Parathyroid adenoma (tissue), 2 donors: ENCODE measurements around the gene NUP210L.
"Not testable (repeated sequence)": the region's sequence is repeated elsewhere in the genome, so short reads cannot be mapped to it uniquely, and the experiment has no call there.

ENCODE experiments used
- H2AFZ ChIP-seq: fragments of 300-600 bp; sonication (generic); one replicate; pipeline ENCODE4 v1.7.0; 2017; ENCODE audit warnings: antibody characterized with exemption, mild to moderate bottlenecking
- H3K27ac ChIP-seq: fragments of 300-600 bp; sonication (generic); one replicate; pipeline ENCODE4 v1.7.0; 2017
- H3K27me3 ChIP-seq: fragments of 300-600 bp; sonication (generic); one replicate; pipeline ENCODE4 v1.7.0; 2017; ENCODE audit warnings: low read length; ENCODE audit not compliant: control insufficient read depth, insufficient read depth
- H3K36me3 ChIP-seq: fragments of 300-600 bp; sonication (generic); one replicate; pipeline ENCODE4 v1.7.0; 2017; ENCODE audit warnings: low read length; ENCODE audit not compliant: control insufficient read depth, insufficient read depth
- H3K4me1 ChIP-seq: fragments of 300-600 bp; sonication (generic); one replicate; pipeline ENCODE4 v1.7.0; 2017; ENCODE audit warnings: control low read depth
- H3K4me2 ChIP-seq: fragments of 300-600 bp; sonication (generic); one replicate; pipeline ENCODE4 v1.7.0; 2017; ENCODE audit warnings: low read length
- H3K4me3 ChIP-seq: fragments of 300-600 bp; sonication (generic); one replicate; pipeline ENCODE4 v1.7.0; 2017; ENCODE audit warnings: low read depth, low read length
- H3K79me2 ChIP-seq: fragments of 300-600 bp; sonication (generic); one replicate; pipeline ENCODE4 v1.7.0; 2017; ENCODE audit warnings: control low read depth
- H3K9ac ChIP-seq: fragments of 300-600 bp; sonication (generic); one replicate; pipeline ENCODE4 v1.7.0; 2017; ENCODE audit warnings: mild to moderate bottlenecking
- H3K9me3 ChIP-seq: fragments of 300-600 bp; sonication (generic); one replicate; pipeline ENCODE4 v1.7.0; 2017; ENCODE audit warnings: low read length; ENCODE audit not compliant: control insufficient read depth
- CTCF ChIP-seq: fragments of 300-600 bp; sonication (generic); IDR thresholded peaks from one replicate; pipeline ENCODE4 v1.7.0; 2017; ENCODE audit warnings: antibody characterized with exemption, mild to moderate bottlenecking
- donor health status: primary hyperparathyroidism.

The NUP210L gene

GRCh38 chr1:154117642-154118041 lies 37.2 kb downstream of the NUP210L start:
- no peak for TF ChIP-seq CTCF
- no peak overlapping the region for H3K27ac ChIP-seq
- H3K4me3 ChIP-seq, result no peak overlapping the region
- no peak overlapping the region for H3K9ac ChIP-seq
- no peaks in the 10 kb centered on the region for H3K9me3 ChIP-seq
- no peaks in the 10 kb centered on the region for H3K36me3 ChIP-seq
- H2AFZ ChIP-seq, result no peak overlapping the region
- H3K79me2 ChIP-seq, result no peaks in the 10 kb centered on the region
- no peak overlapping the region for H3K4me2 ChIP-seq
- H3K27me3 ChIP-seq, result no peaks in the 10 kb centered on the region
- no peaks in the 10 kb centered on the region for H3K4me1 ChIP-seq

- Histone ChIP-seq H3K27ac (no peak overlapping the region), H3K27me3 (no peaks in the 10 kb centered on the region), H3K9ac (no peak overlapping the region), H3K4me2 (no peak overlapping the region), H3K9me3 (no peaks in the 10 kb centered on the region), H3K79me2 (no peaks in the 10 kb centered on the region), H3K36me3 (no peaks in the 10 kb centered on the region), H3K4me1 (no peaks in the 10 kb centered on the region), H2AFZ (no peak overlapping the region), H3K4me3 (no peak overlapping the region)
- TF ChIP-seq CTCF, result no peak
Measured at GRCh38 chr1:154115180-154115579, 39.7 kb downstream of the NUP210L start.

- Histone ChIP-seq H2AFZ (no peak overlapping the region), H3K4me2 (no peak overlapping the region), H3K9ac (no peak overlapping the region), H3K9me3 (no peaks in the 10 kb centered on the region), H3K36me3 (no peaks in the 10 kb centered on the region), H3K4me3 (no peak overlapping the region), H3K79me2 (no peaks in the 10 kb centered on the region), H3K27ac (no peak overlapping the region), H3K4me1 (no peaks in the 10 kb centered on the region), H3K27me3 (no peaks in the 10 kb centered on the region)
- no peak for TF ChIP-seq CTCF
Measured at GRCh38 chr1:154104433-154105082, 50.3 kb downstream of the NUP210L start.

- H3K4me2 ChIP-seq, H3K27ac ChIP-seq, H3K4me1 ChIP-seq, H3K36me3 ChIP-seq, H3K27me3 ChIP-seq, H3K9ac ChIP-seq, H3K9me3 ChIP-seq, H3K79me2 ChIP-seq, H2AFZ ChIP-seq, H3K4me3 ChIP-seq: not testable (repeated sequence)
Measured at GRCh38 chr1:154100141-154100540, 54.7 kb downstream of the NUP210L start.

- Histone ChIP-seq H2AFZ (no peak overlapping the region), H3K27me3 (no peaks in the 10 kb centered on the region), H3K9me3 (no peaks in the 10 kb centered on the region), H3K9ac (no peak overlapping the region), H3K4me3 (no peak overlapping the region), H3K4me1 (no peaks in the 10 kb centered on the region), H3K27ac (no peak overlapping the region), H3K36me3 (no peaks in the 10 kb centered on the region), H3K4me2 (no peak overlapping the region), H3K79me2 (no peaks in the 10 kb centered on the region)
- TF ChIP-seq CTCF, result no peak
Measured at GRCh38 chr1:154097873-154098272, 57.0 kb downstream of the NUP210L start.
